HG03432 (cell line): Measurements from ENCODE around the gene CPNE6.

ENCODE experiments used
- ATAC-seq: cut with Tn5 transposase; IDR thresholded peaks from one replicate; pipeline ENCODE4 v1.9.1; 2021; ENCODE audit warnings: mild to moderate bottlenecking, moderate library complexity; ENCODE audit not compliant: unreplicated experiment

The CPNE6 gene

GRCh38 chr14:24126939-24127338 is 55.6 kb downstream of the CPNE6 start:
- no peak for ATAC-seq

- no peak for ATAC-seq
Measured at GRCh38 chr14:24127673-24128072, 56.3 kb downstream of the CPNE6 start.
